Measurements from ENCODE around the gene LGALS9B.
"Not testable (repeated sequence)": the region's sequence is repeated elsewhere in the genome, so short reads cannot be mapped to it uniquely, and the experiment has no call there.

LGALS9B gene

DNA sequence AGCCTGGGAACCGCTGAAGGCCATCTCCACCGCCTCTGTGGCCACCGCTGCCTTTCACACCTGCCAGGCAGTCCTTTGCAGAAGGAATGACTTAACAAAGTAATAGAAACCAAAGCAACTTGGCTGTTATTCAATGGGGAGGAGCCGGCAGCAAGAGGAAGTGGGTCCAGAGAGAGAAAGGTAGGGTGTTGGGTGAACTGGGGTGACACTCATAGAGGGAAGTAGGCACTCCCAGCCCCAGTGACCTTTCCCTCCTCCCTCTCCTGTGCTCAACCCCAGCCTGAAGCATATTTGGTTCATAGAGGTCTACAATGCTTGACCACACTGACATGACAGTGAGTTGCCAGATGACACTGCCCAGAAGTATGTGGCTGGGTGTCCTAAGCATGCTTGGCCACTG is at the start of gene LGALS9B:
TSS of gene LGALS9B (minus strand) at position 93 of the 400 bp plus-strand sequence. CDS start at position 24, 69 bp downstream.
- in situ Hi-C loops (cut with HindIII; ENCODE audit: low sequenced_read_pairs): not testable (repeated sequence)

DNA sequence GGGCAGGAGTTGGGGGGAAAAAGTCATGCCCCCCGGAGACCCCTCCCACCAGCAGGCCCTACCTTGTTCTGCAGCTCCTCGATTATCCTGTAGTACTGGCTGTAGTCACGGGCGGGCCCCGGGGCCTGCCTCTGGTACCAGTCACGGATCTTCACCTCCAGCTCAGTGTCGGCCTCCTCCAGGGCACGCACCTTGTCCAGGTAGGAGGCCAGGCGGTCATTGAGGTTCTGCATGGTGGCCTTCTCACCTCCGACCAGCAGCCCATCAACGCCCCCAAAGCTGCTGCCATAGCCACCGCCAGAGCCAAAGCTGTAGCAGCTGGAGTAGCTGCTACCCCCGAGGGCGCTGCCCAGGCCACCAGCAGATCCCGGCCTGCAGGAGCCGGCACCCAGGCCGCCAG is 49.6 kb upstream of the LGALS9B start:
- in situ Hi-C loops (cut with HindIII; ENCODE audit: low sequenced_read_pairs): not testable (repeated sequence)

GRCh38 chr17:20515099-20515498 is 47.8 kb upstream of the LGALS9B start:
- in situ Hi-C loops (cut with HindIII; ENCODE audit: low sequenced_read_pairs): not testable (repeated sequence)

DNA sequence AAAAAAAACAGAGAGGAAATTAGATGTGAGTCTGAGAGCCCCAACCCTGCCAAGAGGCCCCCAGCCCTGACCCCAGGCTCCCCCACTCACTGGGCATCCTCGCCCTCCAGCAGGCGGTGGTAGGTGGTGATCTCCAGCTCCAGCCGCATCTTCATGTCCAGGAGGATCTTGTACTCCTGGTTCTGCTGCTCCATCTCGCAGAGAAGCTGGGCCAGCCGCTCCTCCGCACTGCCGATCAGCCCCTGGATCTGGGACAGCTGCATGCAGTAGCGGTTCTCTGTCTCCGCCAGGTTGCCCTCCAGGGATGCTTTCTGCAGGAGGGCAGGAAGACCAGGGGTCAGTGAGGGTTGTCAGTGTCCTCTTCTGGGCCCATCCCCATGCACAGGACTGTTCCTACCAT is 46.2 kb upstream of the LGALS9B start:
- in situ Hi-C loops (cut with HindIII; ENCODE audit: low sequenced_read_pairs): not testable (repeated sequence)

GRCh38 chr17:20512378-20512777 is 45.0 kb upstream of the LGALS9B start:
- in situ Hi-C loops (cut with HindIII; ENCODE audit: low sequenced_read_pairs): not testable (repeated sequence)

GRCh38 chr17:20511778-20512177 is 44.4 kb upstream of the LGALS9B start:
- in situ Hi-C loops (cut with HindIII; ENCODE audit: low sequenced_read_pairs): not testable (repeated sequence)

- in situ Hi-C loops (cut with HindIII; ENCODE audit: low sequenced_read_pairs): not testable (repeated sequence)
Observed at GRCh38 chr17:20505333-20505732, 38.0 kb upstream of the LGALS9B start.

- in situ Hi-C loops (cut with HindIII; ENCODE audit: low sequenced_read_pairs): not testable (repeated sequence)
Observed at GRCh38 chr17:20504388-20505066, 37.2 kb upstream of the LGALS9B start.

GRCh38 chr17:20501896-20502295 is 34.6 kb upstream of the LGALS9B start:
- in situ Hi-C loops (cut with HindIII; ENCODE audit: low sequenced_read_pairs): not testable (repeated sequence)

- in situ Hi-C loops (cut with HindIII; ENCODE audit: low sequenced_read_pairs): not testable (repeated sequence)
Observed at GRCh38 chr17:20500346-20500745, 33.0 kb upstream of the LGALS9B start.

DNA sequence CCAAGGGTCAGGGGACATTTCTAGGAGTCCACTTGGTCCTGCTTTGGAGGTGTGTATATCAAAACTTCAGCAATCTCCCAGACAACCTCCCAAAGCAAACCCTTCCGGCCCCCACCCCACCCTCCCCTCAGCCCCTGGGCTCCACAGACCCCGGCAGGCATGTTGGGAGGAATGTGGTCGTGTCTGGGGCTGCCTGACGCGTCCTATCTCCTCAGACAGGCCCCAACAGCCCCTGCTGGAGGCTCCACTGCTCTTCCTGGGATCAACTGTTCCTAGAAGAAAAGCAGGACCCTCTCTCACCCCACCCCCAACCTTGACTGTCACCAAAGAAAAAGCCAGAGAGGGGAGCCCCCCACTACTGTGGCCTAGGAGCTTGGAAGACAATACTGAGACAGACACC is 28.1 kb upstream of the LGALS9B start:
- in situ Hi-C loops (cut with HindIII; ENCODE audit: low sequenced_read_pairs): not testable (repeated sequence)

GRCh38 chr17:20494735-20495134 is 27.4 kb upstream of the LGALS9B start:
- in situ Hi-C loops (cut with HindIII; ENCODE audit: low sequenced_read_pairs): not testable (repeated sequence)

DNA sequence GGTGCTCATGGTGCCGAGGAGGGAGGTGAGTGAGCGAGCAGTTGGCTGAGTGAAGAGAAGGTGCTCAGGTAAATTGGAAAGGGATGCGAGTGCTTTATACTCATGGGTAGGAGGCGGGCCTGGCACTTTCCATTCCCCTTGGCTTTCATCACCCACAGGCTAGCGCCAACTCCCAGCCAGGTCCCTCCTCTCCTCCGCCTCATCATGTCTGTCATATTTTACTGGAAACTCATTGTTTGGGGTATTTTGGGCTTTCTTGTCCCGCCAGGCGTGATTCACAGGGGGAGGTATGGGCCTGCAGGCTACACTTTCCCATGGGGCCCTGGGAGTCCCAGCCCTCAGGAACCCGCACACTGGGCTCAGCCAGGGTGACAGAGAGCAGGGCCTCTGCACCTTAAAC is 26.8 kb upstream of the LGALS9B start:
- in situ Hi-C loops (cut with HindIII; ENCODE audit: low sequenced_read_pairs): not testable (repeated sequence)

DNA sequence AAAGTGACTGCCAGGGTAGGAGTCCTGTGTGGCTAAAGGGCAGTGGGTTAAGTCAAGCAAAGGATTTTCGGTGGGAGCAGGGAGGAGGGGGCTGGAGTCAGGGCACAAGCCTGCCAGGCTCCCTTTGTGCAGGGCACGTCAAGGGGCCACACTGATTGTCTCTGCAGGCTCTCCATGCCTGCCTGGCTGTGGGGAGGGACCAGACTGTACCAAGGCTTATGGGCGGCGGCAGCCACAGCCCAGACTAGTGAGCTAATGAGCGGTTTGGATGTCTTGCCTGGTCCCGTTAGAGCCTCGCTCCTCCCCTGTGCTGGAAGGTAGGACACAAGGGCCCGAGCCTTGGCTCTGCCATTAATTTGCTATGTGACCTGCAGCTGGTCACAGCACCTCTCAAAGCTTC is 25.6 kb upstream of the LGALS9B start:
- in situ Hi-C loops (cut with HindIII; ENCODE audit: low sequenced_read_pairs): not testable (repeated sequence)

DNA sequence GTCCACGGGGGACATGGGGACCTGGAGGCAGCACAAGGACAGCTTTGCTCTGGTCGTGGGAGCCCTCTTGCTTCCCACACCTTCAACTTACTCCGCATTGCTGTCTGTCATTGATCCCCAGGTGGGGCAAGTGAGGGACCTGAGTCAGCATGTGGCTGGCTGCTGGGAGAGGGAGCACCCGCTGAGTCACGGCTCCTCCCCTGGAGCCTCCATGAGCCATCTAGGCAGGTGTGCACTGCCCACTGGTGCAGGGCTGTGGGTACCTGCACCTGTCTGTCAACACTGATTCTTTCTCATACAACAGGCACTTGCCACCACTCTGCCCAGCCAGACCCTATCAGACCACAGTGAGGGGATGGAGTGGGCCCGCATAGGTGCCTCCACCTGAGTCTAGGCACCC is 24.8 kb upstream of the LGALS9B start:
- in situ Hi-C loops (cut with HindIII; ENCODE audit: low sequenced_read_pairs): not testable (repeated sequence)

DNA sequence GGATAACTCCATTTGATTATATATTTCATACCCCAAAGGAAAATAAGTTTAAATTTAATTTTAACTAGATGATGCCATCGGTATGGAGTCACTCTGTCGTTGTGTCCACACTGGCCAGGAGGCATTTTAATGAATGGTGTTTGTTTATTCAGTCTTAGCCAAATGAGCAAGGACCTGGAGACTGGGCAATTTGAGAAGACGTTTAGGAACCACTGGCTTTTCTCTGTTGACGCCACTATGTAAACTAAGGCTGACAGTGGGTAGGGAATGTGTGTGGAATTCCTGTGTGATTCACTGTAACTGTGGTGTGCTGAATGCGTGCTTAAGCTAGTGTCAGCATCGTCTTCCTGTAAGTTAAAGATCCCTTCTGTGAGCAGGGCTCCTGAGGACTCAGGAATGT is 17.6 kb upstream of the LGALS9B start:
- in situ Hi-C loops (cut with HindIII; ENCODE audit: low sequenced_read_pairs): not testable (repeated sequence)

- in situ Hi-C loops (cut with HindIII; ENCODE audit: low sequenced_read_pairs): not testable (repeated sequence)
Observed at GRCh38 chr17:20479889-20480591, 12.7 kb upstream of the LGALS9B start.

DNA sequence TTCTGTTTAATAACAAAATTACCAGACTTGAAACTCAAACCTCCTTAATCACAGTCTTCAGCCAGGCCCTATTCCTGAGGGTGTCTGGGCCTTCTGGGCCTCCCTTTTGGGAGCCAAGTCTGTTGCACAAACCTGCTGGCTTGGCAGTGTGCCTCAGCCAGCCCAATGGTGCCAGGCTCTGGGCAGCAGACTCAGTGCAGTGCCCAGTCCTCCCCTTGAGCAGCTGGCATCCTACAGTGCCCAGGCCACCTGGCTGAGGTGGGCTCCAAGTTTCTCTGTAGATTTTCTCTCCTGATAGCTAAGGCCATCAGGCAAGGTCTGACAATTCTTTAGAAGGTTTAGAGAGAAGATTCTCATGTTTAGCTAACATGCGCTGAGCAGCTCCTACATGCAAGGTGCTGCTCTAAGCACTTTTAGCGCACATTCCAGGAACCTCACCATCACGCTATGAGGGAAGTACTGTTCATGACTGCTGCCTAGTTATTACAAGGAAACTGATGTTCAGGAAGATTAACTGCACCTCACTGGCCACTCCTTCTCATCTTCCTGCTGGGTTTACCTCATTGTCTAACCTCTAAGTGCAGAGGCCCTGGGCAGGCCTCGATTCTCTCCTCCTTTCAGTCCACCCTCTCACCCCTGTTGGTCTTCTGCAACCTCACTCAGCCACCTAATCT is 10.2 kb upstream of the LGALS9B start:
- in situ Hi-C loops (cut with HindIII; ENCODE audit: low sequenced_read_pairs): not testable (repeated sequence)

GRCh38 chr17:20475137-20475831 is 7.9 kb upstream of the LGALS9B start:
- in situ Hi-C loops (cut with HindIII; ENCODE audit: low sequenced_read_pairs): not testable (repeated sequence)

DNA sequence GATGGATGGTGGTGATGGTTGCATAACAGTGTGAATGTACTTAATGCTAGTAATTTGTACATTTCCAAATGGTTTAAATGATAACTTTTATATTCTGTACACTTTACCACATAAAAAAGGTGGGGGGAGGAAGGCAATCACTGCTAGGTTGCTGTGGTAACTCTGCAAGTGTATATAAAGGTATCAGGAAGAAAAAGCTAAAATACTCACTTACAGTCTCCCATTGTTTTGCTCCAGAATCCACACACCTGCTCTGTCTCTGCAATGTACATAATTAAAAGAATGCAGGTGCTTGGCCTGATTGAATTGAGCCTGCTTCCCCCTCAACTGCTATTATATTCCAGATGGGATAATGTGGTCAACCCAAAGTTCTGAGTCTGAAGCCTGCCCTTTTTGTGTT is 6.7 kb upstream of the LGALS9B start:
- in situ Hi-C loops (cut with HindIII; ENCODE audit: low sequenced_read_pairs): not testable (repeated sequence)

DNA sequence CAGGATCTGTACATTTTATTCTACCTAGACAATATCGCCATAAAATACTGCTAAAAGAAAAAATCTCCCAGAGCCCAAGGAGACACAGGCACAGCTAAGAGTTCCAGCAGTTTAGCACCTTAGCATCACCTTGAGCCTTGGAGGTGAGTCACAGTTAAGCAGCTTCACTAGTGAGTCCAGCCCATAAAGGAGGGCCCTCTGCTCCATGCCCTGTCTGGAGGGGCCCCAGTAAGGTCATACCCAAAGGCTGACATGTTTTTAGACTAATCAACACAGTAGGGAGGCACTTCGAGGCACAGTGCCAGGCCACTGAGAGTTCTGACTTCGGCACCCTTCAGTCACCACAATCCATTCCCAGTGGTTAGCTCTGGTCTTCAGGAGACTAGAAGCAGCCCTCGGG is 2.6 kb upstream of the LGALS9B start:
- in situ Hi-C loops (cut with HindIII; ENCODE audit: low sequenced_read_pairs): not testable (repeated sequence)
